HEK293 (cell line): ENCODE measurements around the gene PHKB.
A peak's percentile ranks its signal among the peaks of the same experiment; 100 is the strongest.

Experiments used
- CTCF ChIA-PET: fragments of 350-600 bp; formaldehyde crosslinking; extraction: SDS; loops from one replicate; lab custom pipeline; 2021; ENCODE audit warnings: antibody characterized with exemption; lab: Yijun Ruan, JAX
- POLR2A ChIA-PET: fragments of 300-600 bp; formaldehyde crosslinking; extraction: SDS; loops from one replicate; lab custom pipeline; 2020; ENCODE audit warnings: antibody characterized with exemption, inconsistent platforms; lab: Yijun Ruan, JAX
- H3K27ac ChIP-seq: fragments of 200-500 bp; sonication (Bioruptor generic); 2 replicates; pipeline ENCODE4 v1.5.1; 2014; ENCODE audit warnings: low read depth, low read length, control low read depth, inconsistent platforms; ENCODE audit errors: extremely low read depth
- H3K36me3 ChIP-seq, 2 experiments: fragments of 200-500 bp in 1 of 2; sonication (Bioruptor generic) in 1 of 2; 1 replicate in 1 of 2; 2 replicates in 1 of 2; pipeline ENCODE4 v1.5.1; 2014 to 2017; ENCODE audit warnings: inconsistent platforms in 2 of 2, low read length in 2 of 2; ENCODE audit not compliant: control insufficient read depth in 2 of 2, insufficient read depth in 1 of 2
- H3K4me1 ChIP-seq: fragments of 200-500 bp; sonication (Bioruptor generic); 2 replicates; pipeline ENCODE4 v1.5.1; 2014; ENCODE audit warnings: mild to moderate bottlenecking, low read length, inconsistent platforms; ENCODE audit not compliant: control insufficient read depth, insufficient read depth
- H3K4me3 ChIP-seq: 2 replicates; pipeline ENCODE4 v1.5.1; 2011; ENCODE audit warnings: low read depth, mild to moderate bottlenecking, control low read depth, low read length, moderate library complexity
- H3K9me3 ChIP-seq: fragments of 200-500 bp; sonication (Bioruptor generic); 2 replicates; pipeline ENCODE4 v1.5.1; 2014; ENCODE audit warnings: low read depth, low read length, inconsistent platforms; ENCODE audit not compliant: control insufficient read depth, insufficient read depth
- BCL11B ChIP-seq: fragments of 450-650 bp; formaldehyde crosslinking; IDR thresholded peaks from 2 replicates; pipeline ENCODE4 v1.5.1; 2016; ENCODE audit warnings: low read depth, missing biosample characterization, missing genetic modification characterization
- TRIM28 ChIP-seq: IDR thresholded peaks from 2 replicates; pipeline ENCODE4 v1.6.1; 2011; ENCODE audit warnings: low read length, control low read depth, borderline replicate concordance
- ZBTB1 ChIP-seq: fragments of 450-650 bp; formaldehyde crosslinking; IDR thresholded peaks from 2 replicates; pipeline ENCODE4 v1.5.1; 2016; ENCODE audit warnings: missing biosample characterization, missing genetic modification characterization
- ZBTB11 ChIP-seq: fragments of 450-650 bp; formaldehyde crosslinking; conservative IDR thresholded peaks from 2 replicates; pipeline ENCODE4 v1.5.1; 2016; ENCODE audit warnings: low read depth, missing biosample characterization, missing genetic modification characterization
- ZFP37 ChIP-seq: fragments of 450-650 bp; formaldehyde crosslinking; IDR thresholded peaks from 2 replicates; pipeline ENCODE4 v1.5.1; 2016; ENCODE audit warnings: missing biosample characterization, missing genetic modification characterization
- ZNF221 ChIP-seq: fragments of 450-650 bp; formaldehyde crosslinking; IDR thresholded peaks from 2 replicates; pipeline ENCODE4 v1.5.1; 2017; ENCODE audit warnings: missing biosample characterization, missing genetic modification characterization, borderline replicate concordance
- ZNF23 ChIP-seq: fragments of 450-650 bp; formaldehyde crosslinking; IDR thresholded peaks from 2 replicates; pipeline ENCODE4 v1.5.1; 2016; ENCODE audit warnings: missing biosample characterization, missing genetic modification characterization, borderline replicate concordance
- ZNF26 ChIP-seq: fragments of 450-650 bp; formaldehyde crosslinking; IDR thresholded peaks from 2 replicates; pipeline ENCODE4 v1.5.1; 2016; ENCODE audit warnings: missing biosample characterization, missing genetic modification characterization
- ZNF394 ChIP-seq: fragments of 450-650 bp; formaldehyde crosslinking; IDR thresholded peaks from 2 replicates; pipeline ENCODE4 v1.5.1; 2016; ENCODE audit warnings: missing biosample characterization, missing genetic modification characterization, mild to moderate bottlenecking, moderate library complexity, borderline replicate concordance
- ZNF510 ChIP-seq: fragments of 450-650 bp; formaldehyde crosslinking; IDR thresholded peaks from 2 replicates; pipeline ENCODE4 v1.5.1; 2018; ENCODE audit warnings: mild to moderate bottlenecking, missing genetic modification characterization, missing biosample characterization; ENCODE audit not compliant: insufficient replicate concordance
- ZNF585B ChIP-seq: fragments of 450-650 bp; formaldehyde crosslinking; IDR thresholded peaks from 2 replicates; pipeline ENCODE4 v1.5.1; 2016; ENCODE audit warnings: missing biosample characterization, missing genetic modification characterization
- ZNF596 ChIP-seq: fragments of 450-650 bp; IDR thresholded peaks from 2 replicates; pipeline ENCODE4 v1.5.0; 2018; ENCODE audit warnings: missing biosample characterization, mild to moderate bottlenecking, missing genetic modification characterization, moderate library complexity
- ZNF658 ChIP-seq: fragments of 450-650 bp; formaldehyde crosslinking; IDR thresholded peaks from 2 replicates; pipeline ENCODE4; 2016; ENCODE audit warnings: missing biosample characterization, missing genetic modification characterization

PHKB gene

GRCh38 chr16:47492428-47493377 is 31.6 kb downstream of the PHKB start:
- H3K27ac ChIP-seq: no peak overlapping the region
- CTCF ChIA-PET: interaction anchor here (0.5 kb wide), 1 partner anchor 260 kb away, joined by 3 read pairs; no protein-coding TSS in a partner anchor
- H3K4me3 ChIP-seq: no peak overlapping the region
- no peaks in the 10 kb centered on the region for H3K9me3 ChIP-seq
- 0 out of 2 replicates have a peak, but pooled peaks have one; percentile 26 for TF ChIP-seq TRIM28
- no peak for TF ChIP-seq ZBTB11
- H3K36me3 ChIP-seq: peaks cover 0 to 3% of the 10 kb centered on the region in 2 experiments; a peak in 1 of 3 replicates
- H3K4me1 ChIP-seq: peaks cover 3% of the 10 kb centered on the region; the same call in 1 of the 2 replicates
- POLR2A ChIA-PET: no interaction called here

DNA sequence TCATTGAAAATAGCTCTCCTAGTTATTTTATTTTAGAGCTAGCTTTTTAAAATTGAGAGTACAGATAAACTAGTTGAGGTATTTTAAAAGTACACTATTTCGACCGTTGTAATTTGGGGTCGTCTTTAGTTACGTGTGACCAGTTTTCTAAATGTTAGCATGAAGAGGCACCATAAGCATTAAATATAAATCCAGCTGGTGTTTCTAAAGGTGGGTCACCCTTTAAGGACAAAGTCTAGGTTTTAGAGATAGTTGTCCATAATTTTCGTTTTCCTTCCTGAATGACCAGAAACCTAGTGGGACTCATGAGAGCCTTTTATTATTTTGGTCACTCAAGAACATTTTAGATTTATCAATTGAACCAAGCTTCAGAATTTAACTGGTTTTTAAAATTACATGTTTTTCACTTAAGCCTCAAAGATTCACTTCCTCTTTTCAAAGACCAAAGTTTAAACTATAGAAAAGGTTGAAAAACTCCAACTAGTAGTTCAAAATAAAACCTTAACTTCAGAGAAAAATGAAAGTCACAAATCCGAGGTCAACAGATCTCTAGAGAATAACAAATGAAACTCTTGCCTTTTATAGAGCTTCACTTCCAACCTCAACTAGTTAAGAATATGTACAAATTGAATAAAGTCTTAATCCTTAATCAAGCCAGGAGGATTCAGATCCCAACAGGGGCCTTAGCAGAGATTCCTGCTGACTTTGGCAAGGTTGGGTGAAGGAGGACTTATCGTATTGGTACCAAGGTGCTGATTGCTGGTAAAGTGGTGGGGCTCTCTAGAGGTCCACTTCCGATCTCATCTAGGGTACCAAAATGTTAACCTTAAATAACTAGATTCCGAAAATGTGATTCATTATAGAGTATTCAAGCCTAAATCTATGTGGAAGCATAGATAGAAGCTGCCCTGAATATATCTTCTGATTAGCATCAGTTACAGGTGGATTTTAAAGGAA is 32.5 kb downstream of the PHKB start:
- Histone ChIP-seq H3K4me1 (peaks cover 3% of the 10 kb centered on the region; the same call in 1 of the 2 replicates), H3K4me3 (no peak overlapping the region), H3K36me3 (peaks cover 3 to 6% of the 10 kb centered on the region in 2 experiments; a peak in 2 of 3 replicates), H3K27ac (no peak overlapping the region), H3K9me3 (no peaks in the 10 kb centered on the region)
- ChIA-PET CTCF (interaction anchor here (0.5 kb wide), 1 partner anchor 260 kb away, joined by 3 read pairs; no protein-coding TSS in a partner anchor), POLR2A (no interaction called here)
- TF ChIP-seq ZNF585B (tag by site-specific recombination): no peak
- no peak for TF ChIP-seq ZNF658 (tag by site-specific recombination)
- TF ChIP-seq ZNF510 (tag by site-specific recombination): no peak
- TF ChIP-seq ZNF394 (tag by site-specific recombination): no peak
- no peak for TF ChIP-seq ZNF23 (tag by site-specific recombination)
- TF ChIP-seq ZNF26 (tag by site-specific recombination): no peak
- no peak for TF ChIP-seq ZBTB1
- no peak for TF ChIP-seq ZNF596 (tag by site-specific recombination)
- no peak for TF ChIP-seq ZFP37 (tag by site-specific recombination)
- no peak for TF ChIP-seq BCL11B (tag by site-specific recombination)
- TF ChIP-seq ZNF221 (tag by site-specific recombination): no peak
